HepG2 (cell line): Measurements from ENCODE around the gene MEX3A. TPM values are rescaled to one million over a fixed set of nuclear protein-coding genes. Genes with fewer than 3 reads are reported as not detected.
A peak's percentile ranks its signal among the peaks of the same experiment; 100 is the strongest.

Experiments
- ARID2 ChIP-seq: sonication (generic); formaldehyde crosslinking; IDR thresholded peaks from 2 replicates; pipeline ENCODE4 v1.8.1; 2022; ENCODE audit warnings: mild to moderate bottlenecking, missing genetic modification reagents, borderline replicate concordance
- CENPBD1 ChIP-seq: sonication (generic); formaldehyde crosslinking; IDR thresholded peaks from 2 replicates; pipeline ENCODE4 v1.8.0; 2022; ENCODE audit warnings: missing genetic modification reagents, low read depth, mild to moderate bottlenecking, borderline replicate concordance
- FOXC1 ChIP-seq: sonication (generic); formaldehyde crosslinking; IDR thresholded peaks from 2 replicates; pipeline ENCODE4 v1.8.0; 2022; ENCODE audit warnings: mild to moderate bottlenecking, missing genetic modification reagents, borderline replicate concordance
- KDM1A ChIP-seq: IDR thresholded peaks from 2 replicates; pipeline ENCODE4 v1.6.1; 2016; ENCODE audit warnings: missing compliant biosample characterization
- KLF13 ChIP-seq: sonication (generic); formaldehyde crosslinking; IDR thresholded peaks from 2 replicates; pipeline ENCODE4 v1.4.0; 2020; ENCODE audit warnings: mild to moderate bottlenecking, missing genetic modification reagents
- KLF16 ChIP-seq, 2 experiments: sonication (generic) in 1 of 2; formaldehyde crosslinking in 1 of 2; IDR thresholded peaks; 2 replicates each; pipeline versions ENCODE4 v1.6.1 to v1.8.0; 2016 to 2023; ENCODE audit warnings: missing genetic modification reagents in 2 of 2, missing compliant biosample characterization in 1 of 2
- POGK ChIP-seq: sonication (generic); formaldehyde crosslinking; conservative IDR thresholded peaks from 2 replicates; pipeline ENCODE4 v1.8.0; 2022; ENCODE audit warnings: mild to moderate bottlenecking, moderate library complexity, missing genetic modification reagents
- PRDM4 ChIP-seq: sonication (generic); formaldehyde crosslinking; IDR thresholded peaks from 2 replicates; pipeline ENCODE4 v1.9.0; 2021; ENCODE audit warnings: missing genetic modification reagents, borderline replicate concordance
- SIN3A ChIP-seq: IDR thresholded peaks from 2 replicates; pipeline ENCODE4 v1.6.1; 2011; ENCODE audit warnings: low read depth, mild to moderate bottlenecking, control low read depth, low read length, borderline replicate concordance
- SRY ChIP-seq: sonication (generic); formaldehyde crosslinking; IDR thresholded peaks from 2 replicates; pipeline ENCODE4 v1.8.0; 2022; ENCODE audit warnings: mild to moderate bottlenecking, missing genetic modification reagents
- TBX2 ChIP-seq: sonication (generic); formaldehyde crosslinking; IDR thresholded peaks from 2 replicates; pipeline ENCODE4 v1.5.0; 2020; ENCODE audit warnings: missing genetic modification reagents, mild to moderate bottlenecking, borderline replicate concordance
- ZFP36 ChIP-seq: fragments of 150-350 bp; IDR thresholded peaks from 2 replicates; pipeline ENCODE4 v1.6.1; 2018; ENCODE audit warnings: borderline replicate concordance, low read length, low read depth; ENCODE audit not compliant: partially characterized antibody
- ZFP36L1 ChIP-seq: sonication (generic); formaldehyde crosslinking; IDR thresholded peaks from 2 replicates; pipeline ENCODE4 v1.8.0; 2022; ENCODE audit warnings: mild to moderate bottlenecking, missing genetic modification reagents, moderate library complexity
- ZFX ChIP-seq: sonication (generic); formaldehyde crosslinking; IDR thresholded peaks from 2 replicates; pipeline ENCODE4 v1.4.0; 2020; ENCODE audit warnings: mild to moderate bottlenecking, low read depth, missing genetic modification reagents, moderate library complexity
- ZNF282 ChIP-seq: fragments of 450-650 bp; IDR thresholded peaks from 2 replicates; pipeline ENCODE4 v1.6.1; 2018; ENCODE audit not compliant: partially characterized antibody
- ZNF34 ChIP-seq: sonication (generic); formaldehyde crosslinking; IDR thresholded peaks from 2 replicates; pipeline ENCODE4 v1.4.0; 2020; ENCODE audit warnings: mild to moderate bottlenecking, missing genetic modification reagents, borderline replicate concordance
- ZNF484 ChIP-seq: sonication (generic); formaldehyde crosslinking; IDR thresholded peaks from 2 replicates; pipeline ENCODE4 v1.5.1; 2020; ENCODE audit warnings: mild to moderate bottlenecking, low read depth, missing genetic modification reagents, borderline replicate concordance
- ZNF660 ChIP-seq: sonication (generic); formaldehyde crosslinking; IDR thresholded peaks from 2 replicates; pipeline ENCODE4 v1.5.1; 2020; ENCODE audit warnings: mild to moderate bottlenecking, low read depth, missing genetic modification reagents, borderline replicate concordance
- polyA plus RNA-seq, 8 experiments: library from polyadenylated mRNA; depleted of rRNA in 3 of 8; stranded (reverse) in 7 of 8; unstranded in 1 of 8; fragments of >200 nt; fragmentation: Illumina TruSeq in 4 of 8; extraction: Trizol in 4 of 8; gene quantifications; 2 replicates each; pipeline versions ENCODE4 v1.2.1 to v1.2.3, GENCODE V29; 2011 to 2016; ENCODE audit warnings: low read depth in 4 of 8, missing spikeins in 1 of 8, mixed read lengths in 1 of 8; ENCODE audit not compliant: insufficient read depth in 1 of 8
- total RNA-seq, 5 experiments: library from RNA; depleted of rRNA; stranded (reverse); fragments of >200 nt; fragmentation: Illumina TruSeq; extraction: Trizol; gene quantifications; 2 replicates each; pipeline ENCODE4 v1.2.3, GENCODE V29; 2016; ENCODE audit warnings: low read depth in 1 of 5
- TF ChIP-seq, protein P1 (sequence below): sonication (generic); formaldehyde crosslinking; IDR thresholded peaks from 2 replicates; pipeline ENCODE4 v1.5.1; 2020; ENCODE audit warnings: missing genetic modification reagents, mild to moderate bottlenecking, borderline replicate concordance
- TF ChIP-seq, protein P2 (sequence below): sonication (generic); formaldehyde crosslinking; IDR thresholded peaks from 2 replicates; pipeline ENCODE4 v1.4.0; 2020; ENCODE audit warnings: mild to moderate bottlenecking, missing genetic modification reagents

The MEX3A gene
- total and polyA plus RNA-seq, 2 of the 13 experiments (the other 11 are each of a cell fraction or from before 2014, with no cell fraction given), result 7.6 to 9.1 TPM

DNA sequence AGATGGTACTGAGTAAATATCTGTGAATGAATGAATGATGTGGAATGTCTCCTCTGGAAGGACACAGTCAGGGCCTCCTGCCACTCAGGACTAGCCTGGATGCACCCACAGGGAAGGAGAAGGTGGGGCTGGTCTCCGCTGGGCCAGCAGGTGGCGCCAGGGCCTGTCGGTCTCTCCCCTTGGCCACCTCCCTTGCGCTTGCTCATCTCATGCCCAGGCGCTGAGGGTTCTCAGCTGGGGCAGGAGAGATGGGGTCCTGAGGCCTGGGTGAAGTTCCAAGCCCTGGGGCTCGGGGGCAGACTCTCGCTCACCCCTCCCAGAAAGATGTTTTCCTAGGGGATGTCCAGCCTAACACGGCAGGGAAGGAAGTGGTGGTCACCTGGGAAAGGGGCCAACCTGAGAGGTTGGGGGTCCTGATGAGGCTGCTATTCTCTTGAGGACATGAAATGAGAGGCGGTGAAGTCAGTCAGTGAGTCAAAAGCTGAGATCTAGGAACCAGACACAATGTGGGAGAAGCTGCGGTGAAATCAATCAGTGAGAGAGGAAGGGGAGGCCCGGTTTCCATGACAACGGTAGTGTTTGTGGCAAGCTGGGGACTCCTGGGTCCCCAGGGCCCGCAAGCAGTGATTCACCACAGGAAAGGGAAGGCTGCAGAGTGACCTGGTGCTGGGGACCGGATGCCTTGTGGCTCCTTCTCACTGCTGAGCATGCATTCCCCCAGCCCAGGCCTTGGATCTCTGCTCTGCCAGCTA lies 14.6 kb upstream of the MEX3A start (continued):
- TF ChIP-seq, protein P1, sequence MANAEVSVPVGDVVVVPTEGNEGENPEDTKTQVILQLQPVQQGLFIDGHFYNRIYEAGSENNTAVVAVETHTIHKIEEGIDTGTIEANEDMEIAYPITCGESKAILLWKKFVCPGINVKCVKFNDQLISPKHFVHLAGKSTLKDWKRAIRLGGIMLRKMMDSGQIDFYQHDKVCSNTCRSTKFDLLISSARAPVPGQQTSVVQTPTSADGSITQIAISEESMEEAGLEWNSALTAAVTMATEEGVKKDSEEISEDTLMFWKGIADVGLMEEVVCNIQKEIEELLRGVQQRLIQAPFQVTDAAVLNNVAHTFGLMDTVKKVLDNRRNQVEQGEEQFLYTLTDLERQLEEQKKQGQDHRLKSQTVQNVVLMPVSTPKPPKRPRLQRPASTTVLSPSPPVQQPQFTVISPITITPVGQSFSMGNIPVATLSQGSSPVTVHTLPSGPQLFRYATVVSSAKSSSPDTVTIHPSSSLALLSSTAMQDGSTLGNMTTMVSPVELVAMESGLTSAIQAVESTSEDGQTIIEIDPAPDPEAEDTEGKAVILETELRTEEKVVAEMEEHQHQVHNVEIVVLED (CRISPR knock-in tag), result no peak
- TF ChIP-seq CENPBD1 (CRISPR knock-in tag) (no peak), TBX2 (CRISPR knock-in tag) (0 out of 2 replicates have a peak, but pooled peaks have one; percentile 35), ZNF660 (no peak), PRDM4 (CRISPR knock-in tag) (no peak), ZFP36 (no peak), ARID2 (CRISPR knock-in tag) (no peak), ZFX (peak; percentile 51), FOXC1 (CRISPR knock-in tag) (no peak), ZNF484 (CRISPR knock-in tag) (no peak), KDM1A (CRISPR knock-in tag) (0 out of 2 replicates have a peak, but pooled peaks have one; percentile 50), ZFP36L1 (CRISPR knock-in tag) (0 out of 2 replicates have a peak, but pooled peaks have one; percentile 65), SIN3A (no peak), SRY (CRISPR knock-in tag) (0 out of 2 replicates have a peak, but pooled peaks have one; percentile 43), KLF16 (CRISPR knock-in tag; IDR thresholded peaks at IDR 0.05) (peak in 1 of 2 experiments; percentile 51; a peak in 1 of 4 replicates), KLF13 (CRISPR knock-in tag) (no peak), ZNF34 (no peak), POGK (CRISPR knock-in tag) (no peak), ZNF282 (no peak)
- TF ChIP-seq, protein P2, sequence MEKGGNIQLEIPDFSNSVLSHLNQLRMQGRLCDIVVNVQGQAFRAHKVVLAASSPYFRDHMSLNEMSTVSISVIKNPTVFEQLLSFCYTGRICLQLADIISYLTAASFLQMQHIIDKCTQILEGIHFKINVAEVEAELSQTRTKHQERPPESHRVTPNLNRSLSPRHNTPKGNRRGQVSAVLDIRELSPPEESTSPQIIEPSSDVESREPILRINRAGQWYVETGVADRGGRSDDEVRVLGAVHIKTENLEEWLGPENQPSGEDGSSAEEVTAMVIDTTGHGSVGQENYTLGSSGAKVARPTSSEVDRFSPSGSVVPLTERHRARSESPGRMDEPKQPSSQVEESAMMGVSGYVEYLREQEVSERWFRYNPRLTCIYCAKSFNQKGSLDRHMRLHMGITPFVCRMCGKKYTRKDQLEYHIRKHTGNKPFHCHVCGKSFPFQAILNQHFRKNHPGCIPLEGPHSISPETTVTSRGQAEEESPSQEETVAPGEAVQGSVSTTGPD (CRISPR knock-in tag), result no peak
